Ascending aorta (tissue), 2 donors: ENCODE measurements around the gene TPD52L3. TPM values are rescaled to one million over a fixed set of nuclear protein-coding genes. Genes with fewer than 3 reads are reported as not detected.

ENCODE experiments used
- DNase-seq, 2 donors: peaks; one replicate each; pipeline ENCODE4 v3.0.0-alpha.2; 2019; ENCODE audit warnings: low spot score in 2 of 2
- H3K27ac ChIP-seq, 2 donors: fragments of 200-600 bp; sonication (generic); one replicate each; pipeline ENCODE4 v1.5.1; 2016 to 2017; ENCODE audit warnings: mild to moderate bottlenecking in 1 of 2
- H3K27me3 ChIP-seq: fragments of 200-600 bp; sonication (generic); one replicate; pipeline ENCODE4 v1.5.1; 2017
- H3K36me3 ChIP-seq, 2 donors: fragments of 200-600 bp; sonication (generic); one replicate each; pipeline ENCODE4 v1.5.1; 2016
- H3K4me1 ChIP-seq, 2 donors: fragments of 200-600 bp; sonication (generic); one replicate each; pipeline ENCODE4 v1.5.1; 2016 to 2017; ENCODE audit warnings: mild to moderate bottlenecking in 1 of 2
- H3K4me3 ChIP-seq, 2 donors: fragments of 200-600 bp; sonication (generic); one replicate each; pipeline ENCODE4 v1.5.1; 2016 to 2017; ENCODE audit warnings: mild to moderate bottlenecking in 1 of 2
- H3K9me3 ChIP-seq, 2 donors: fragments of 200-600 bp; sonication (generic); one replicate each; pipeline ENCODE4 v1.5.1; 2016
- CTCF ChIP-seq, 3 experiments: fragments of 200-600 bp in 2 of 3; fragments of 450-650 bp in 1 of 3; sonication (generic) in 2 of 3; IDR thresholded peaks; one replicate each; pipeline ENCODE4 v1.5.1; 2016 to 2019; ENCODE audit warnings: antibody characterized with exemption in 3 of 3, mild to moderate bottlenecking in 1 of 3, moderate library complexity in 1 of 3
- intact Hi-C: fragments of 100-400 bp; cut with DNase I; formaldehyde crosslinking; loops from one replicate; pipeline ENCODE4 v1.15.1; 2023
- total RNA-seq: library from RNA; depleted of rRNA; stranded (reverse); fragments of >200 nt; gene quantifications from one replicate; pipeline ENCODE4 v1.1.0, GENCODE V29; 2016

TPD52L3 gene
- total RNA-seq = not detected

GRCh38 chr9:6328103-6328502 lies at the start of gene TPD52L3:
Gene TPD52L3 (plus strand): TSS chr9:6328375. CDS start chr9:6328596, 221 bp downstream.
- Histone ChIP-seq H3K36me3 (no peaks in the 10 kb centered on the region), H3K27me3 (no peaks in the 10 kb centered on the region), H3K4me1 (no peaks in the 10 kb centered on the region), H3K9me3 (no peaks in the 10 kb centered on the region), H3K27ac (no peak within 1 kb of the TSS), H3K4me3 (no peak within 1 kb of the TSS)
- DNase-seq = no peak
- TF ChIP-seq CTCF (IDR thresholded peaks at IDR 0.05) = no peak
- intact Hi-C loops = no loop called here

GRCh38 chr9:6301858-6302257 lies 26.3 kb upstream of the TPD52L3 start:
- intact Hi-C loops = no loop called here
- Histone ChIP-seq H3K9me3 (no peaks in the 10 kb centered on the region), H3K4me3 (no peak overlapping the region), H3K27me3 (no peaks in the 10 kb centered on the region), H3K36me3 (no peaks in the 10 kb centered on the region), H3K27ac (no peak overlapping the region), H3K4me1 (no peaks in the 10 kb centered on the region)
- DNase-seq = no peak
- no peak for TF ChIP-seq CTCF (IDR thresholded peaks at IDR 0.05)

GRCh38 chr9:6302417-6302816 lies 25.8 kb upstream of the TPD52L3 start:
- no peaks in the 10 kb centered on the region for H3K27me3 ChIP-seq
- intact Hi-C loops = no loop called here
- H3K36me3 ChIP-seq = no peaks in the 10 kb centered on the region
- no peaks in the 10 kb centered on the region for H3K9me3 ChIP-seq
- no peak for DNase-seq
- H3K4me1 ChIP-seq = no peaks in the 10 kb centered on the region
- TF ChIP-seq CTCF (IDR thresholded peaks at IDR 0.05) = no peak
- no peak overlapping the region for H3K4me3 ChIP-seq
- H3K27ac ChIP-seq = no peak overlapping the region

GRCh38 chr9:6304232-6304631 lies 23.9 kb upstream of the TPD52L3 start:
- no peak overlapping the region for H3K27ac ChIP-seq
- DNase-seq = no peak
- no peaks in the 10 kb centered on the region for H3K4me1 ChIP-seq
- H3K36me3 ChIP-seq = no peaks in the 10 kb centered on the region
- no peaks in the 10 kb centered on the region for H3K9me3 ChIP-seq
- no peak for TF ChIP-seq CTCF (IDR thresholded peaks at IDR 0.05)
- no peaks in the 10 kb centered on the region for H3K27me3 ChIP-seq
- no peak overlapping the region for H3K4me3 ChIP-seq
- intact Hi-C loops = no loop called here

GRCh38 chr9:6305954-6306563 lies 22.1 kb upstream of the TPD52L3 start:
- H3K27me3 ChIP-seq = no peaks in the 10 kb centered on the region
- H3K27ac ChIP-seq = no peak overlapping the region
- DNase-seq = no peak
- no peak overlapping the region for H3K4me3 ChIP-seq
- no peaks in the 10 kb centered on the region for H3K9me3 ChIP-seq
- intact Hi-C loops = loop anchor here (1.0 to 5.0 kb wide), 3 partner anchors 109 to 419 kb away; no protein-coding TSS in a partner anchor
- peak; percentile 36 to 65 (median 52) for TF ChIP-seq CTCF (IDR thresholded peaks at IDR 0.05)
- no peaks in the 10 kb centered on the region for H3K4me1 ChIP-seq
- H3K36me3 ChIP-seq = no peaks in the 10 kb centered on the region
